Measurements from ENCODE around the gene GGT7. TPM values are rescaled to one million over a fixed set of nuclear protein-coding genes. Genes with fewer than 3 reads are reported as not detected.

Gene GGT7
- 10 to 100 TPM in 3 of 4 donors, 1 to 10 TPM in 1; 7.4 to 38.4 (median 16.5) TPM for total RNA-seq

GRCh38 chr20:34872622-34873224, at the start of gene GGT7:
GGT7 (minus strand) TSS chr20:34872856; CDS start chr20:34872815, 41 bp downstream.
- TF ChIP-seq POLR2A (IDR thresholded peaks at IDR 0.05) (peak in 1 of 2 donors; percentile 36), CTCF (IDR thresholded peaks at IDR 0.05) (peak; percentile 61 to 79 (median 72))
- Histone ChIP-seq H3K27me3 (no peaks in the 10 kb centered on the region), H3K27ac (peak within 1 kb of the TSS; percentile 74 to 81), H3K4me1 (peaks cover 0 to 6% of the 10 kb centered on the region in 2 donors), H3K9me3 (no peaks in the 10 kb centered on the region), H3K4me3 (peak within 1 kb of the TSS; percentile 66 to 69), H3K36me3 (no peaks in the 10 kb centered on the region)
- intact Hi-C loops (cut with DNase I; ENCODE audit: low total_unique reads): loop anchor here (5.0 to 10.0 kb wide), 2 partner anchors 85 to 222 kb away; partner anchors contain the start of genes GSS, MYH7B and TRPC4AP
- DNase-seq: peak; percentile 79 to 84

- Histone ChIP-seq H3K4me1 (no peaks in the 10 kb centered on the region), H3K9me3 (no peaks in the 10 kb centered on the region), H3K27me3 (no peaks in the 10 kb centered on the region), H3K4me3 (no peak overlapping the region), H3K27ac (no peak overlapping the region), H3K36me3 (no peaks in the 10 kb centered on the region)
- TF ChIP-seq CTCF (IDR thresholded peaks at IDR 0.05): no peak
- TF ChIP-seq POLR2A (IDR thresholded peaks at IDR 0.05): no peak
- DNase-seq: no peak
- intact Hi-C loops (cut with DNase I; ENCODE audit: low total_unique reads): no loop called here
Observed at GRCh38 chr20:34921436-34921835, 48.8 kb upstream of the GGT7 start.

GRCh38 chr20:34920055-34920454, 47.4 kb upstream of the GGT7 start:
- Histone ChIP-seq H3K27ac (no peak overlapping the region), H3K9me3 (no peaks in the 10 kb centered on the region), H3K4me3 (no peak overlapping the region), H3K36me3 (no peaks in the 10 kb centered on the region), H3K27me3 (no peaks in the 10 kb centered on the region), H3K4me1 (no peaks in the 10 kb centered on the region)
- DNase-seq: no peak
- TF ChIP-seq POLR2A (IDR thresholded peaks at IDR 0.05) (no peak), CTCF (IDR thresholded peaks at IDR 0.05) (no peak)
- intact Hi-C loops (cut with DNase I; ENCODE audit: low total_unique reads): no loop called here

GRCh38 chr20:34916774-34917354, 44.2 kb upstream of the GGT7 start:
- H3K27me3 ChIP-seq: no peaks in the 10 kb centered on the region
- no peak overlapping the region for H3K4me3 ChIP-seq
- H3K27ac ChIP-seq: no peak overlapping the region
- no peak for DNase-seq
- no peaks in the 10 kb centered on the region for H3K4me1 ChIP-seq
- H3K36me3 ChIP-seq: no peaks in the 10 kb centered on the region
- no peak for TF ChIP-seq CTCF (IDR thresholded peaks at IDR 0.05)
- TF ChIP-seq POLR2A (IDR thresholded peaks at IDR 0.05): no peak
- intact Hi-C loops (cut with DNase I; ENCODE audit: low total_unique reads): no loop called here
- no peaks in the 10 kb centered on the region for H3K9me3 ChIP-seq

GRCh38 chr20:34915749-34916455, 43.2 kb upstream of the GGT7 start:
- Histone ChIP-seq H3K27me3 (no peaks in the 10 kb centered on the region), H3K4me1 (no peaks in the 10 kb centered on the region), H3K9me3 (no peaks in the 10 kb centered on the region), H3K4me3 (no peak overlapping the region), H3K27ac (no peak overlapping the region), H3K36me3 (no peaks in the 10 kb centered on the region)
- intact Hi-C loops (cut with DNase I; ENCODE audit: low total_unique reads): no loop called here
- no peak for TF ChIP-seq POLR2A (IDR thresholded peaks at IDR 0.05)
- no peak for TF ChIP-seq CTCF (IDR thresholded peaks at IDR 0.05)
- no peak for DNase-seq
